ENCODE results near the gene OSBPL3.

DNA sequence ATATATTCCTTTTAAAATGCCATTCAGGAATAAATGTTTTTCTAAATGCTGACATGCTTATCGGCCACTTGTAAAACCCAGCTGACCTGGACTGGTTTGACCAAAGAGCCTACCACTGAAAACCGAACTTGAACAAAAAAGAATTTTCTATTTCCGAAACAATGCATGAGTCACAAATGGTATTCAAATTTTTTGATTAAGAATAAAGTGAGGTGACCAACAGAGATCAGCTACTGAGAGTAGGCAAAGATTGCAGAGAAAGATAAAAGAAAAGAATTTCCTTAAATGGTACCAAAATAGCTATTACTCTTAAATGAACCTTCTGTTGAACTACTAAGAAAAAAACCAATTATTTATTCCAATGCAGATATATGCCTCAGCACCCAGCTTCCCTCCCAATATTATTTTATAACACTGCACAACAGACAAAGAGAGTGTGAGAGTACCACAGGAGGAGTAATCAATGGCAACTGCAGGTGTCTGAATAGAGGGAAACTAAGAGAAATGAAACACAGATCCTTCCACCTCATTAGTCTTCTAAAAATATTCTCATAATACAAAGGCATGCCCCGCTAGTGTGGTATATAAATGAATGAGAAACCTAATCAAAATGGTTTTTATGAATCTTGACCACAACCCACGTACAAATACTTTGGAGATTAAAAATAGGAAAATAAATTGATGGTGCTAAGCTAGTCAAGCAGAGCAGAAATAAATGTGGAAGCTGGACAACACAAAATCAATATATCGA lies 20.1 kb downstream of the OSBPL3 start:
- TF ChIP-seq POLR2A (IDR thresholded peaks at IDR 0.05), result no peak
- TF ChIP-seq, protein P1, sequence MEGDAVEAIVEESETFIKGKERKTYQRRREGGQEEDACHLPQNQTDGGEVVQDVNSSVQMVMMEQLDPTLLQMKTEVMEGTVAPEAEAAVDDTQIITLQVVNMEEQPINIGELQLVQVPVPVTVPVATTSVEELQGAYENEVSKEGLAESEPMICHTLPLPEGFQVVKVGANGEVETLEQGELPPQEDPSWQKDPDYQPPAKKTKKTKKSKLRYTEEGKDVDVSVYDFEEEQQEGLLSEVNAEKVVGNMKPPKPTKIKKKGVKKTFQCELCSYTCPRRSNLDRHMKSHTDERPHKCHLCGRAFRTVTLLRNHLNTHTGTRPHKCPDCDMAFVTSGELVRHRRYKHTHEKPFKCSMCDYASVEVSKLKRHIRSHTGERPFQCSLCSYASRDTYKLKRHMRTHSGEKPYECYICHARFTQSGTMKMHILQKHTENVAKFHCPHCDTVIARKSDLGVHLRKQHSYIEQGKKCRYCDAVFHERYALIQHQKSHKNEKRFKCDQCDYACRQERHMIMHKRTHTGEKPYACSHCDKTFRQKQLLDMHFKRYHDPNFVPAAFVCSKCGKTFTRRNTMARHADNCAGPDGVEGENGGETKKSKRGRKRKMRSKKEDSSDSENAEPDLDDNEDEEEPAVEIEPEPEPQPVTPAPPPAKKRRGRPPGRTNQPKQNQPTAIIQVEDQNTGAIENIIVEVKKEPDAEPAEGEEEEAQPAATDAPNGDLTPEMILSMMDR (IDR thresholded peaks at IDR 0.05), result no peak

All from uterus (tissue), 2 donors.